GM18868 (cell line): ENCODE measurements around the gene CEP104.
"Not testable (repeated sequence)": the region's sequence is repeated elsewhere in the genome, so short reads cannot be mapped to it uniquely, and the experiment has no call there.

Source experiments
- ATAC-seq: cut with Tn5 transposase; IDR thresholded peaks from one replicate; pipeline ENCODE4 v1.9.1; 2021; ENCODE audit warnings: mild to moderate bottlenecking, moderate library complexity; ENCODE audit not compliant: unreplicated experiment

Gene CEP104

GRCh38 chr1:3803905-3804626 is 52.9 kb downstream of the CEP104 start:
- ATAC-seq, result no peak

DNA sequence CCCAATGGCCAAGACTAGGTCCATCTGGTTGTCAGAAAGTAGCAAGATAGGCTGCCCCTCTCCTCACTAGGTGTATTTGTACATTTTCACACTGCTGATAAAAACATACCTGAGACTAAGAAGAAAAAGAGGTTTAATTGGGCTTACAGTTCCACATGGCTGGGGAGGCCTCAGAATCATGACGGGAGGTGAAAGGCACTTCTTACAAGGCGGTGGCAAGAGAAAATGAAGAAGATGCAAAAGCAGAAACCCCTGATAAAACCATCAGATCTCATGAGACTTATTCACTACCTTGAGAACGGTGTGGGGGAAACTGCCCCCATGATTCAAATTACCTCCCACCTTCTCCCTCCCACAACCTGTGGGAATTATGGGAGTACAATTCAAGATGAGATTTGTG is 56.2 kb downstream of the CEP104 start:
- not testable (repeated sequence) for ATAC-seq

DNA sequence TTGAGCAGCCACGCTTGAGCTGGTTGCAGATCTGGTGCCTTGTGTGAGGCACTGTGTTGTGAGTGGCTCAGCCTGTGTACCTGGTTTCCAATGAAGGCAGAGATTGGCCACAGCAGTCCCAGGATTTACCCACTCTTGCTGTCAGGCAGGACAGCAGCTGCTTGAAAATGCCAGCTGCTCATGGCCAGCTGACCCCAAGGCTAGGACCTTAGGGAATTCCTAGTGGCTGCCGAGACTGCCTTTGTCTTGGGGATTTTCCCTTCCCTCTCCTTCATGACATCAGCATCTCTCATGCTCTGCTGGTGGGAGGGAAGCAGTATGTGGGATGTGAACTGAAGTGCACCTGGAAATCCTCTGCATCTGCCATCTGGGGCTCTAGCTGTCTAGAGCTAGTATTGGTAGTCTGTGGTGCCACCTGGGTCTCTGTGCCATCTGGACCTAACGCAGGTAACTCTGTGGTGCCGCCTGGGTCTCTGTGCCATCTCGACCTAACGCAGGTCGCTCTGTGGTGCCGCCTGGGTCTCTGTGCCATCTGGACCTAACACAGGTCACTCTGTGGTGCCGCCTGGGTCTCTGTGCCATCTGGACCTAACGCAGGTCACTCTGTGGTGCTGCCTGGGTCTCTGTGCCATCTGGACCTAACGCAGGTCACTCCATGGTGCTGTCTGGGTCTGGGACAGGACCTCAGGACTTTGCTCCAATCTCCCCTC is 56.9 kb downstream of the CEP104 start:
- no peak for ATAC-seq

DNA sequence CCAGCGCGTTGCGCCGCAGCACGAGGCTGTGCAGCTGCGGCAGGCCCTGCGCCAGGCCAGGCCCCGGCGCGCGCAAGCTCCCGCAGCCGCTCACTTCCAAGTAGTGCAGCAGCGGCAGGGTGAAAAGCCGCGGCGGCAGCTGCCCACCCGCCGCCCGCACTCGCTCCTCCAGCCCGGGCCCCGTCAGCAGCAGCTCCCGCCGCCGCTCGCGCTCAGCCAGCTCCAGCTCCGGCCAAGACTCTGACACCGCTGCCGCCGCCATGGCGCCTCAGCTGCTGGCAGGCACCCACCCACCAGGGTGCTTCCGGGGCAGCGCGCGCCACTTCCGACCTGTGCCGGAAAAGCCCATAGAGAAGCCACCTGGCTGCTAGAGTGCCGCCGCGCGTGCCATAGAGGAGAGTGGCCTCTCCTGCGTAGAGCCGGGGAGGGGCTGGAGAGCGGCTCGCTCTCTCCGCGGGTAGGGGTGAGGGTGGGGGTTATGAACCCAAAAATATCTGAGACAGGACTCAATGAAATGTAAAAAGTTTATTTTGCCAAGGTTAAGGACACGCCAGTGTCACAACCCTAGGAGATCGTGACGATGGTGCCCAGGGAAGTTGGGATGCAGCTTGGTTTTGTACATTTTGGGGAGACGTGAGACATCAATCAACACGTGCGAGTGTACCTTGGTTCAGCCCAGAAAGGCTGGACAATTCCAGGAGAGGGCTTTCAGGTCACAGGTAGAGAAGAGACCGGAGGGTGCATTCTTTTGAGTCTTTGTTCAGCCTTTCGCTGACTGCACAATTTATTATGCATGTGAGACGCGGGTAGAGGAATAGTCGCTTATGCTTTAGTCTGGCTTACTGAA is 60.6 kb downstream of the CEP104 start, which contains the start of gene LRRC47:
LRRC47 (minus strand) TSS at position 284 of the 847 bp plus-strand sequence; CDS start at position 262, 22 bp downstream.
- peak; percentile 99 for ATAC-seq

DNA sequence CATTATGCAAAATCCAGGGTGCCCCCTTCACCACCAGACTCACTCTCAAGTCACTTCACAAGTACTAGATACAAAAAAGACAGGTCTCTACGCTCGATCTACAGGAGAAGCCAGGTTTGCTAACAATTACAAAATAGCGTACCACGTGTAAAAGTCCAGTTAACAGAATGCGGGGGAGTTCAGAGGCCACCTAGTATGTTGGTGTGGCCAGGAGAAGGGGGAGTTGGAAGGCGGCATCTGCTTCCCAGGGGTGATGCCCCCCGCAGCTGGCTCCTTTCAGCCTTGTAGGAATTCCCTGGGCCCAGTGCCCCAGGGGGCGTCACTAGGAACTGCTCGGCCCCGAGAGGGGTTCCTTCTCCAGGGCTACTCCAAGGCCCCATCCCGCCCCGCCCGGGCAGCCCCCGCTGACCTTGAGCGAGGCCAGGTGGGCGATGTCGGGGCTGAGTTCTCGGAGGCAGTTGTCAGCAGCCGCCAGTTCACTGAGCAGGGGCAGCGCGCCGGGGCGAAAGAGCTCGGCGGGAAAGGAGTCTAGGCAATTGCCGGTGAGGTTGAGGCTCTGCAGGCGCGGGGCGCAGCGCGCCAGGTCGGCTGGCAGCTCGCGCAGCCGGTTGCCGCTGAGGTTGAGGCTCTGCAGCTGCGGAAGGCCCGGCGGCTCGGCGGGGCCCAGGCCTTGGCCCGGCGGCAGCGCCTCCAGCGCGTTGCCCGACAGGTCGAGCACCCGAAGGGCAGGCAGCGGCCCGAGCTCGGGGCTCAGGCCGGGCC is 61.4 kb downstream of the CEP104 start:
- ATAC-seq, result no peak

DNA sequence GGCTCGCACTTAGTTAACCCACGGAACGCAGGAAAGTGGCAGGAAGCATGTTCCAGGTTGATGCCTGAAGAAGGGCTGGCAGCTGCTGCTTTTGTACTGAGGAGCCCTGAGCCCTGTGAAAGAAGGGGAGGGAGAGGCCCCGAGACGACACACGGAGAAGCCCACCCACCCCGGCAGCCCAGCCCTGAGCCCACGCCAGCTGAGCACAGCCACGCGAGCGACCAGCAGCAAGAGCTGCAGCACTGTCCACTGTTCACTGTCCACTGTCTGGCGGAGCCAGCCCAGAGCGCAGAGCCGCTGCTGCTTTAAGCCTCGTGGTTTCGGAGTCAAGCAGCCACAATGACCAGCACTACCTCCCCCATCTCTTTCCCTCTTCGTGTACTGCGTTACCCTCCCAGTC is 66.1 kb downstream of the CEP104 start:
- ATAC-seq, result no peak

- ATAC-seq, result no peak
Measured at GRCh38 chr1:3790500-3790923, 66.5 kb downstream of the CEP104 start.

DNA sequence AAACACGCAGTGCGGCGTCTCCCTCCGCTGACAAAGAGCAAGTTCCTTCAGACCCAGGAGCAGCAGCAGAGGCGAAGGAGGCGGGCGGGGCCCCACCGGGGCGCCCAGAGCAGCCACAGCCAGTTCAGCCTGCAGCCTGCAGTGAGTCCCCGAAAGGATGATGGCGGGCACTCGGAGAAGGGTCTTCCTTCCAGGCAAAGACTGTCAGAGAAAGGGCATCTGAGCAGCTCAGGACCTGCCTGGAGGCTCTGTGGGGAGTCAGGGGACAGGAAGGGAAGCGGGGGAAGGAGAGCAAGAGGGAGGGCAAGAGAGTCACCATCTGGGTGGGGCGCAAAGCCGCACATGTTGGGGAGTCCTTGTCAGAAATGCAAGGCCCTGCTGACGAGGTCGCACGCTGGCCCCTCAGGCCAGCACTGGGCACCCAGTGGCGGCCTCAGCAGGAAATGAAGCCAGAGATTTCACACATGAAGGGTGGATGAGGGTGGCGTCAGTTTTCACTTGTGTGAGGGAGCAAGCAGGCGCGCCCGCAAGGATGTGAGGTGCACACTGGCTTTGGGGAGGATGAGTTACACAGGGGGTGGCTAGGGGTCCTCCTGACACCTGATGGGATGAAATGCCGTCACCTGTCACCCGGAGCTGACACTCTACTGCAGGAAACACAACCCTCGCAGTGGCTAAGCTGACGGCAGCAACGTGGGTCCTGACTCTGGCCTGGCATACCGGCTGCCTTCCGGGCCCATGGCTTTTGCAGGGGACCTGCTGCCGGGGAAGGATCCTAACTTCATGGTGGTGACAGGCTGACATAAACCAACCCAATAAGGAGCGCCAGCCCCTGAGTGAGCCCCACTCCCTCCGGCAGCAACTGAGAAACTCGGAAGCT is 67.3 kb downstream of the CEP104 start:
- no peak for ATAC-seq

DNA sequence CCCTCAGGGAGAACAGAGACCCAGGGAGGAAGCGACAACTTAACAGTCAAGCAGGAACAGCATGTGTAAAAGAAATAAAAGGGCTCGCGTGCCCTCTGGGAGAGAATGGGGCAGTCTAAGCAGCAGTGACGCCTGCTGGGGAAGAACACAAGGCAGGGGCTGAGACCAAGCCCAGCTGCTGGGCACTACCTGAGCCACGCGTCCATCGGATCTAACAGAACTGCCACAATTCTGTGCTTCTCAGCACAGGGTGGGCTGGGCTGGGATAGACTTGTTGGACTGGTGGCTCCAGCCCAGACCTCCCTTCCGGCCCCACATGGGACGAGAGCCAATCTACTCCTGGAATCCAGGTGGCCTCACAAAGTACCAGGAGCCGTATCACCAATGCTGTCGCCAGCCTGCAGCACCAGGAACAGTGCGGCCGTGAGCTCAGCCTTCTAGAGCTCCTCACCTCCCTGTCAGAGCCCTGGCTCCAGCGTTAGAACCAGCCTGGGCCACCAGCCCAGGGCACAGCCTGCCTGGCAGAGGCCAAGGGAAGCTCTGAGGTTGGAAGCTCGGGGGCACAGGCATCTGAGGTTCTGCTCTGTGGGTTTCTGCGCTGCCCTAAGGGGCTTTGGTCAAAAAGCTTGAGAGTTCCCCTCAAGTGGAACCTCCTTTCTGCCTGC is 68.1 kb downstream of the CEP104 start:
- no peak for ATAC-seq

GRCh38 chr1:3787745-3788605 is 69.0 kb downstream of the CEP104 start:
- ATAC-seq, result no peak

DNA sequence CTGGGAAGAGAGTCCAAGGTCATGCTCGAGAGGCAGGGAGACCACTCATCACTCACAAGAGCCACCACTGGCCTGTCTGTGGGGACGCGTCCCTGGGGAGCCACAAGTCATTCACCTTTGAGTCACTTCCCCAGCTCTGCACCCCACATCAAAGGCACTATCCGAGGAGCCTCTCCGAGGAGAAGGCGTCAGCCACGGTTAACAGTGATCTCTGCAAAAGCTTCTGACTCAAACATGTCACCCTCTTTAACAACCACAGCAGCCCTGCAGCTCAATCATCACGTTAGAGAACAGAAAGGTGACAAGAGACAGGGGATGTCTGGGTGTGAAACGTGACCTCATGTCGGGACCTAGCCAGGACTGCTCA is 69.7 kb downstream of the CEP104 start:
- ATAC-seq, result no peak

- ATAC-seq, result no peak
Measured at GRCh38 chr1:3786468-3787348, 70.3 kb downstream of the CEP104 start.

DNA sequence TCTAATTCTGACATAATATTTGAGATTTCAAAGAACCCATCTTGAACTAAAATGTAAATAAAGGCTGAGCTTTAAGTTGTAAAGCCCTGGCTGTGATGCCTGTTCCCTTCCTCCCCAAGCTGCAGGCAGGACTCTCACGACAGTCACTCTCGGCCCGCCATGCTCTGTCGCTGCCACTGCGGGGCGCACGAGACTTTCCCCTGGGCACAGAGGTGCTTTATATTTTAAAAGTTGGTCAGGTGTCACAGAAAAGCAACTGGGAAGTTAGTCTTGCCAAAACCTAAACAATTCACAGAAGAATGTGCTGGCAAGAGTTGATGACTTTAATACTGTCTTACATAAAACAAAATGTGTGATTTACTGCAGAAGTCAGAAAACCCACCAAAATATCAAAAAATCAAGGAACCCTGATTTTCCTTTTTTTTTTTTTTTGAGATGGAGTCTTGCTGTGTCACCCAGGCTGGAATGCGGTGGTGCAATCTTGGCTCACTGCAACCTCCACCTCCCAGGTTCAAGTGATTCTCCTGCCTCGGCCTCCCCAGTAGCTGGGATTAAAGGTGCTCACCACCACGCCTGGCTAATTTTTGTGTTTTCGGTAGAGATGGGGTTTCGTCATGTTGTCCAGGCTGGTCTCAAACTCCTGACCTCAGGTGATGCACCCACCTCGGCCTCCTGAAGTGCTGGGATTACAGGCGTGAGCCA is 71.4 kb downstream of the CEP104 start:
- no peak for ATAC-seq

GRCh38 chr1:3785045-3785444 is 72.0 kb downstream of the CEP104 start:
- ATAC-seq, result no peak

DNA sequence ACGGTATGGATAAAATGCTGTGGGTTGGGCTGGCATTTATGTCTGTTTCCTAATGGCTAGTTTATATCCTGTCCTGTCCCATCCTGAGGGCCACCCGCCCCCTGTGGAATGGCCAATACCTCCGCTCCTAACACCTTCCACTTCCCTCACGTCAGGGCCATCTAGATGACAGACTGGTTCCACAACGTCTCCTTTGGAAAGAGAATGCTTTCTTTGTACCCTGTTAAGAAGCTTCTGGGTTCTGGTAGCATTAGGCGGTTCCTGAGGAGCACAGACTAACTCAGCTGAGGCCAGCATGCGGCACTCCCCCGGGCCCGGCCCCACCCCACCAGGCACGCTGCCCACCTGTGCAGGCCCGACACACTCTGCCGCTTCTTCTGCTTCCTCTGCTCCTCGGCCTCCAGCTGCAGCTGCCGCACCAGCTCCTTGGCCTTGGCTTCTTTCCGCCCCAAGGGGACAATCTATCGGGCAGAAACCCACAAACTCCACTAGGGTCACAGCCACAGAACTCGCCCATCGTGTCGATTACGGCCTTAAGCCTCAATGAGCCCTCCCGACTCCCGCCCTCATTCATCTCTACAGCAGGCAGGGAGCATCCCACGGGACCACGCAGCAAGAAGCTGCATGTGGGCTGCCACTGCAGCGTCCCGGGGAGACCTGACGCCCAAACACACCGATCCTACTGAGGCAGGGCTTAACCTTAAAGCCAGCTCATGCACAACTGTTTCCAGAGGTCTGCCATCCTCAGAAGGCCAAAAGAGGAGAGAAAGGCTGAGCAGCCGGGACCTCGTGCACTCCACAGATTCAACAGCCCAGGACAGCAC is 73.1 kb downstream of the CEP104 start:
- no peak for ATAC-seq

GRCh38 chr1:3780901-3781300 is 76.1 kb downstream of the CEP104 start:
- ATAC-seq, result no peak
